ENCODE data around the gene KRT84. TPM values are rescaled to one million over a fixed set of nuclear protein-coding genes. Genes with fewer than 3 reads are reported as not detected.

Gene KRT84
- total RNA-seq, 2 experiments from 2014 or later = not detected

DNA sequence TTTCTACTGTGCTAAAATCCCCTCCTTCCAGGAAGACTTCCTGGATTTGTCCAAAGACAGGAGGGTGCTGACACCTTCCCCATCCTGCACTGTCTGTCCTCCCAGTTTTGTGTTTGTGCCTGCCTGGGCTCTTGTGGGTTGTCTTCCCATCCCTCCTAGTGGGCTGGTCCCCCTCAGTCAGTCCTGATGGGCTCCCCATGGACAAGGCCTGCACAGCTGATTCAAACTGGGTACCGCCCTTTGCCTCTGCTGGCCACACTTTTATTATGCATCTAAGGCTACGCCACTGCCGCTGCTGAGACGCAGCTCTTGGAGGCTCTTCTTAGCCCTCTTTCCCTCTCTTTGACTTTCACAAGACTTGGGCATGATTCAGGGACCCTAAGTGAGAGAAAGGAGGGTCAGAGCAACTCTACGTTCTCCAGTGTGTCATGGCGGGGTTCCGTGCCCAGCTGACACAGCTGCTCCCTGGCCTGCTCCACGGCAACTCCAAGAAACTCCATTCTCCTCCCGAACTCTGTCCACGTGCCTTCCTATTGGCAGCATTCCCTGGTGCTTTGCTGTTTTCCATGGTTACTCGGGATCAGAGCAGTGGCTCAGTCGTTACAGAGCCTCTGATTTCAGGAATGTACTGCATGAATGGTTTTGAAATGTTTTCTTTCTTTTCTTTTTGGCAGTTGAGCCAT is 14.4 kb downstream of the KRT84 start:
- Histone ChIP-seq H3K27ac (ENCODE audit: low read depth in 1 of 2, low read length in 2 of 2) (no peak overlapping the region), H3K9me3 (ENCODE audit: control insufficient read depth in 1 of 2, insufficient read depth in 1 of 2, low read length in 2 of 2) (no peaks in the 10 kb centered on the region), H3K27me3 (ENCODE audit: control insufficient read depth in 1 of 2, insufficient read depth in 2 of 2, low read length in 2 of 2) (peaks cover 0 to 4% of the 10 kb centered on the region in 2 experiments), H3K36me3 (ENCODE audit: insufficient read depth, low read length) (no peaks in the 10 kb centered on the region), H3K4me1 (ENCODE audit: insufficient read depth, low read length) (no peaks in the 10 kb centered on the region), H3K4me3 (ENCODE audit: low read length) (no peak overlapping the region)
- Mint-ChIP-seq H3K4me3 (no peak overlapping the region), H3K27ac (no peak overlapping the region), H3K36me3 (ENCODE audit: low read depth) (no peaks in the 10 kb centered on the region), H3K9me3 (no peaks in the 10 kb centered on the region), H3K4me1 (ENCODE audit: low read depth) (no peaks in the 10 kb centered on the region), H3K27me3 (peaks cover 22% of the 10 kb centered on the region)
- intact Hi-C loops (cut with DNase I, micrococcal nuclease) = no loop called here
- POLR2A ChIA-PET = no interaction called here
- TF ChIP-seq, protein P1, sequence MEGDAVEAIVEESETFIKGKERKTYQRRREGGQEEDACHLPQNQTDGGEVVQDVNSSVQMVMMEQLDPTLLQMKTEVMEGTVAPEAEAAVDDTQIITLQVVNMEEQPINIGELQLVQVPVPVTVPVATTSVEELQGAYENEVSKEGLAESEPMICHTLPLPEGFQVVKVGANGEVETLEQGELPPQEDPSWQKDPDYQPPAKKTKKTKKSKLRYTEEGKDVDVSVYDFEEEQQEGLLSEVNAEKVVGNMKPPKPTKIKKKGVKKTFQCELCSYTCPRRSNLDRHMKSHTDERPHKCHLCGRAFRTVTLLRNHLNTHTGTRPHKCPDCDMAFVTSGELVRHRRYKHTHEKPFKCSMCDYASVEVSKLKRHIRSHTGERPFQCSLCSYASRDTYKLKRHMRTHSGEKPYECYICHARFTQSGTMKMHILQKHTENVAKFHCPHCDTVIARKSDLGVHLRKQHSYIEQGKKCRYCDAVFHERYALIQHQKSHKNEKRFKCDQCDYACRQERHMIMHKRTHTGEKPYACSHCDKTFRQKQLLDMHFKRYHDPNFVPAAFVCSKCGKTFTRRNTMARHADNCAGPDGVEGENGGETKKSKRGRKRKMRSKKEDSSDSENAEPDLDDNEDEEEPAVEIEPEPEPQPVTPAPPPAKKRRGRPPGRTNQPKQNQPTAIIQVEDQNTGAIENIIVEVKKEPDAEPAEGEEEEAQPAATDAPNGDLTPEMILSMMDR (IDR thresholded peaks at IDR 0.05) = no peak
- ATAC-seq (ENCODE audit: poor library complexity) (no peak), DNase-seq (no peak)
- CTCF ChIA-PET = no interaction called here

DNA sequence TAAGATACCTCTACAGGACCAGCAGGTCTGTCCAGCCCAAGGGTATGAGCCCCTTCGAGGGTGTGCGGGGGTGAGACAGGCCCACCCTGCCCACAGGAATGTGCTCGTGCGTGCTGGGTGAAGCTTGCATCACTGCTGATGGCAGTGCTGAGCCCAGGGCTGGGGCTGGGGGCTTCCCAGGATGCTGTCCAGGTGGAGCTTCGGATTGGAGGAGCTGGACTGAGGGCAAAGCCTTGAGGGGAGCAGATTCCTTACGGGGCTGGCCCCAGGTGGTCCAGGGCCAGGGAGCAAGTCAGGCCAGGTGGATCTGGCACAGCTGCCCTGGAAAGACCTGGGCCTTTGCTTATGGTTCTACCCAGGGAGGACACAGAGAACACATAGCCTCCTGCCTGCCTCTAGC is 15.6 kb downstream of the KRT84 start:
- Histone ChIP-seq H3K4me1 (ENCODE audit: insufficient read depth, low read length) (no peaks in the 10 kb centered on the region), H3K4me3 (ENCODE audit: low read length) (no peak overlapping the region), H3K27me3 (ENCODE audit: control insufficient read depth in 1 of 2, insufficient read depth in 2 of 2, low read length in 2 of 2) (peaks cover 0 to 4% of the 10 kb centered on the region in 2 experiments), H3K9me3 (ENCODE audit: control insufficient read depth in 1 of 2, insufficient read depth in 1 of 2, low read length in 2 of 2) (no peaks in the 10 kb centered on the region), H3K27ac (ENCODE audit: low read depth in 1 of 2, low read length in 2 of 2) (no peak overlapping the region), H3K36me3 (ENCODE audit: insufficient read depth, low read length) (no peaks in the 10 kb centered on the region)
- no peak for DNase-seq
- ChIA-PET CTCF (no interaction called here), POLR2A (no interaction called here)
- H3K27me3 Mint-ChIP-seq = peaks cover 22% of the 10 kb centered on the region
- H3K27ac Mint-ChIP-seq = no peak overlapping the region
- TF ChIP-seq, protein P1 (IDR thresholded peaks at IDR 0.05) = no peak
- no peaks in the 10 kb centered on the region for H3K4me1 Mint-ChIP-seq (ENCODE audit: low read depth)
- intact Hi-C loops (cut with DNase I, micrococcal nuclease) = no loop called here
- no peaks in the 10 kb centered on the region for H3K36me3 Mint-ChIP-seq (ENCODE audit: low read depth)
- no peaks in the 10 kb centered on the region for H3K9me3 Mint-ChIP-seq
- no peak for ATAC-seq (ENCODE audit: poor library complexity)
- no peak overlapping the region for H3K4me3 Mint-ChIP-seq

DNA sequence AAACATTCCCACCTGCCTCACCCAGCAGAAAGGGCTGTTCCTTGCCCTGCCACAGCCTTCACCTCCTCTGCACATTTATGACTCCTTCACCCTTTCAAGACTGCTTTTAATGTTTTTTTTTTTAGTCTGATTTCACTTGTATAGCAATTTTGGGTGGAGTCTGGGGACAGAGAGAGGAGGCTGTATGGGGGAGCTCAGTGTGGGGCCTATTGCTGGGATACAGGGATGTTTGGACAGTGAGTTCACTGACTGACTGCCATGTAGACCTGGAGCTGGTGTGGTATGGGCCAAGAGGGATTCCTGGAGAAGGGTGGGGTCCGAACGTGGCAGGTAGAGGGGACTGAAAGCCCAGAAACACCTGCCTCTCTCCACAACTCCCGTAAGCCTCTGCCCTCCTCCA is 16.2 kb downstream of the KRT84 start:
- Mint-ChIP-seq H3K27ac (no peak overlapping the region), H3K4me3 (no peak overlapping the region), H3K36me3 (ENCODE audit: low read depth) (no peaks in the 10 kb centered on the region), H3K4me1 (ENCODE audit: low read depth) (no peaks in the 10 kb centered on the region), H3K27me3 (peaks cover 22% of the 10 kb centered on the region), H3K9me3 (no peaks in the 10 kb centered on the region)
- H3K27ac ChIP-seq (ENCODE audit: low read depth in 1 of 2, low read length in 2 of 2) = no peak overlapping the region
- peaks cover 0 to 4% of the 10 kb centered on the region in 2 experiments for H3K27me3 ChIP-seq (ENCODE audit: control insufficient read depth in 1 of 2, insufficient read depth in 2 of 2, low read length in 2 of 2)
- POLR2A ChIA-PET = interaction anchor here (0.6 kb wide), 1 partner anchor 1489 kb away, joined by 3 read pairs; no protein-coding TSS in a partner anchor
- no peak overlapping the region for H3K4me3 ChIP-seq (ENCODE audit: low read length)
- TF ChIP-seq, protein P1 (IDR thresholded peaks at IDR 0.05) = no peak
- no peaks in the 10 kb centered on the region for H3K36me3 ChIP-seq (ENCODE audit: insufficient read depth, low read length)
- CTCF ChIA-PET = no interaction called here
- no peaks in the 10 kb centered on the region for H3K9me3 ChIP-seq (ENCODE audit: control insufficient read depth in 1 of 2, insufficient read depth in 1 of 2, low read length in 2 of 2)
- intact Hi-C loops (cut with DNase I, micrococcal nuclease) = no loop called here
- no peak for DNase-seq
- no peaks in the 10 kb centered on the region for H3K4me1 ChIP-seq (ENCODE audit: insufficient read depth, low read length)
- no peak for ATAC-seq (ENCODE audit: poor library complexity)
